ENCODE data around the gene FSIP1.

DNA sequence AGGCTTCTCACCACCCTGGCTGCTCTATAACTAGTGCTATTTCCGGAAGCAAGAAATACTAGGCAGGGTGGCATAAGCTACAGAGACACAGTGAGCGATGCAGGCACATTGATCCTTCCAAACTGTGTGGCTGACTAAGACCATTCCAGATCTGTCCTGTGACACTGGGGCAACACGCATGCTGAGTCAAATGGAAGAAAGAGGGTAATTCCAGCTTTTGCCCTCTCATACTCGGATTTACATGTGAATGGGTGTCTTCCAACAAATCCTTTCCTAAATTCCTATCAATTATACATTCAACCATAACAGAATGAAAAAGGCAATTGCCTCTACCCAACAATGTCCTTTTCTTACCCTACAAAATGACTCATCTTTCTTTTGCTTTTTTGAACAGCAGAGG is 5.1 kb downstream of the FSIP1 start:
- TF ChIP-seq POLR2A (IDR thresholded peaks at IDR 0.05) (no peak), POLR2AphosphoS5 (IDR thresholded peaks at IDR 0.05) (no peak), EP300 (IDR thresholded peaks at IDR 0.05) (no peak)
- TF ChIP-seq, protein P1, sequence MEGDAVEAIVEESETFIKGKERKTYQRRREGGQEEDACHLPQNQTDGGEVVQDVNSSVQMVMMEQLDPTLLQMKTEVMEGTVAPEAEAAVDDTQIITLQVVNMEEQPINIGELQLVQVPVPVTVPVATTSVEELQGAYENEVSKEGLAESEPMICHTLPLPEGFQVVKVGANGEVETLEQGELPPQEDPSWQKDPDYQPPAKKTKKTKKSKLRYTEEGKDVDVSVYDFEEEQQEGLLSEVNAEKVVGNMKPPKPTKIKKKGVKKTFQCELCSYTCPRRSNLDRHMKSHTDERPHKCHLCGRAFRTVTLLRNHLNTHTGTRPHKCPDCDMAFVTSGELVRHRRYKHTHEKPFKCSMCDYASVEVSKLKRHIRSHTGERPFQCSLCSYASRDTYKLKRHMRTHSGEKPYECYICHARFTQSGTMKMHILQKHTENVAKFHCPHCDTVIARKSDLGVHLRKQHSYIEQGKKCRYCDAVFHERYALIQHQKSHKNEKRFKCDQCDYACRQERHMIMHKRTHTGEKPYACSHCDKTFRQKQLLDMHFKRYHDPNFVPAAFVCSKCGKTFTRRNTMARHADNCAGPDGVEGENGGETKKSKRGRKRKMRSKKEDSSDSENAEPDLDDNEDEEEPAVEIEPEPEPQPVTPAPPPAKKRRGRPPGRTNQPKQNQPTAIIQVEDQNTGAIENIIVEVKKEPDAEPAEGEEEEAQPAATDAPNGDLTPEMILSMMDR (IDR thresholded peaks at IDR 0.05) = no peak

Measured in sigmoid colon (tissue), 4 donors.